GM19240 (cell line): Measurements from ENCODE around the gene NUDT21.
"Not testable (repeated sequence)": the region's sequence is repeated elsewhere in the genome, so short reads cannot be mapped to it uniquely, and the experiment has no call there.

Experiments used
- DNase-seq: peaks from one replicate; pipeline ENCODE4 v3.0.0; 2011; ENCODE audit warnings: low spot score; ENCODE audit not compliant: insufficient read length

Gene NUDT21

DNA sequence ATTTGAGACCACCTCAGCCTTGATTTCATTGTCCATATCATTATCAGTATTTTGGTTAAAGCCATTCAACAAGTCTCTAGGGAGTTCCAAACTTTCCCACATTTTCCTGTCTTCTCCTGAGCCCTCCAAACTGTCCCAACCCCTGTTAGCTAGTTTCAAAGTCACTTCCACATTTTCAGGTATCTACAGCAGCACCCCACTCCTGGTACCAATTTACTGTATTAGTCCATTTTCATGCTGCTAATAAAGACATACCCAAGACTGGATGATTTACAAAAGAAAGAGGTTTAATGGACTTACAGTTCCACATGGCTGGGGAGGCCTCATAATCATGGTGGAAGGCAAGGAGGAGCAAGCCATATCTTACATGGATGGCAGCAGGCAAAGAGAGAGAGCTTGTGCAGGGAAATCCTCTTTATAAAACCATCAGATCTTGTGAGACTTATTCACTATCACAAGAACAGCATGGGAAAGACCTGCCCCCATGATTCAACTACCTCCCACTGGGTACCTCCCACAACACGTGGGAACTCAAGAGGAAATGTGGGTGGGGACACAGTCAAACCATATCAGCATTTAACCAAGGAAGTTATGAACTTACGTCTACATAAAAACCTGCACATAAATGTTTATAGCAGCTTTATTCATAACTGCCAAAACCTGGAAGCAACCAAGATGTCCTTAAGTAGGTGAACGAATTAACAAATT, 70.2 kb downstream of the NUDT21 start:
- DNase-seq: not testable (repeated sequence)
